Upper lobe of left lung (tissue), 6 donors: ENCODE data around the gene LSR. TPM values are rescaled to one million over a fixed set of nuclear protein-coding genes. Genes with fewer than 3 reads are reported as not detected.

Experiments used
- ATAC-seq, 2 donors: fragments of 200-7000 bp; cut with Tn5 transposase; one replicate each; pipeline ENCODE4 v1.9.1; 2022; ENCODE audit warnings: mild to moderate bottlenecking in 2 of 2, moderate library complexity in 2 of 2; ENCODE audit not compliant: low FRiP score in 2 of 2
- DNase-seq, 2 donors: peaks; one replicate each; pipeline ENCODE4 v3.0.0-alpha.2; 2019 to 2020
- H3K27ac ChIP-seq, 4 donors: fragments of 200-600 bp; sonication (generic); one replicate each; pipeline ENCODE4 v1.5.1; 2016 to 2019
- H3K27me3 ChIP-seq, 4 donors: fragments of 200-600 bp; sonication (generic); one replicate each; pipeline ENCODE4 v1.5.1; 2017 to 2019
- H3K36me3 ChIP-seq, 4 donors: fragments of 200-600 bp; sonication (generic); one replicate each; pipeline ENCODE4 v1.5.1; 2016 to 2019
- H3K4me1 ChIP-seq, 4 donors: fragments of 200-600 bp; sonication (generic); one replicate each; pipeline ENCODE4 v1.5.1; 2018 to 2019
- H3K4me3 ChIP-seq, 4 donors: fragments of 200-600 bp; sonication (generic); one replicate each; pipeline ENCODE4 v1.5.1; 2017 to 2019; ENCODE audit warnings: mild to moderate bottlenecking in 2 of 4, moderate library complexity in 1 of 4
- H3K9me3 ChIP-seq, 4 donors: fragments of 200-600 bp; sonication (generic); one replicate each; pipeline ENCODE4 v1.5.1; 2018 to 2019
- EP300 ChIP-seq, 4 donors: sonication (generic); formaldehyde crosslinking; IDR thresholded peaks; one replicate each; pipeline ENCODE4 v1.5.1; 2017; ENCODE audit warnings: antibody characterized with exemption in 4 of 4, control low read depth in 2 of 4
- POLR2A ChIP-seq, 4 donors: fragments of 450-650 bp; IDR thresholded peaks; one replicate each; pipeline ENCODE4 v1.5.1; 2016 to 2017; ENCODE audit warnings: antibody characterized with exemption in 4 of 4, mild to moderate bottlenecking in 2 of 4
- POLR2AphosphoS5 ChIP-seq, 2 donors: sonication (generic); formaldehyde crosslinking; IDR thresholded peaks; one replicate each; pipeline ENCODE4 v1.5.1; 2017; ENCODE audit warnings: antibody characterized with exemption in 2 of 2
- WGBS, 2 donors: methylation state at CpG; one replicate each; pipeline ENCODE4 v1.1.5; 2017 to 2018; 5-methylcytosine and 5-hydroxymethylcytosine counted together
- total RNA-seq, 6 donors: library from RNA; depleted of rRNA in 4 of 6; stranded (reverse); fragments of >200 nt in 4 of 6; gene quantifications; one replicate each; pipeline versions ENCODE4 v1.1.0 to v1.2.1, GENCODE V29; 2016 to 2021
- TF ChIP-seq, protein P1 (sequence below), 6 experiments: fragments of 450-650 bp in 4 of 6; fragments of 200-600 bp in 2 of 6; sonication (generic) in 2 of 6; IDR thresholded peaks; one replicate each; pipeline ENCODE4 v1.5.1; 2016 to 2019; ENCODE audit warnings: antibody characterized with exemption in 6 of 6
- donor health status: DM: no; HTN: no; CAD: no; lungs with moderate emphysema.
- donor health status: DM: no; HTN: yes; CAD: no; lungs with severe emphysema.

The LSR gene
- total RNA-seq, 6 donors from 2014 or later, result 54.5 to 151 (median 76.5) TPM

DNA sequence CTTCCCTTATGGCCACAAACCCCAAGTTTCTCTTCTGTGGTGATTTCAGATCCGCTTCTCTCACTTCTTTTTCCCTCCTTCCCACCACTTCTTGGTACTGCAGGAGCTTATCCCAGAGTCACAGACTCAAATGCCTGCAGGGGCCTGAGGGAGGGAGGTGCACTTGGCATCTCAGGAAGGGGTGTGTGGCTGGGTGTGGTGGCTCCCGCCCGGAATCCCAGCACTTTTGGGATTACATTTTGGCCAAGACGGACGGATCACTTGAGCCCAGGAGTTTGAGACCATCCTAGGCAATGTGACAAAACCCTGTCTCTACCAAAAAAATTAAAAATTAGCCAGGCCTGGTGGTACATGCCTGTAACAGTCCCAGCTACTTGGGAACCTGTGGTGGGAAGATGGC, 25.5 kb downstream of the LSR start:
- Histone ChIP-seq H3K27ac (no peak overlapping the region), H3K36me3 (peaks cover 25 to 89% (median 78%) of the 10 kb centered on the region in 4 donors), H3K9me3 (no peaks in the 10 kb centered on the region), H3K4me3 (no peak overlapping the region), H3K27me3 (no peaks in the 10 kb centered on the region), H3K4me1 (peaks cover 9 to 29% (median 16%) of the 10 kb centered on the region in 4 donors)
- 73 to 91% methylated on average over 5 of the region's 5 CpGs for WGBS, 2 donors
- DNase-seq, result no peak
- no peak for ATAC-seq
- TF ChIP-seq EP300 (IDR thresholded peaks at IDR 0.05) (no peak), POLR2A (IDR thresholded peaks at IDR 0.05) (no peak), POLR2AphosphoS5 (IDR thresholded peaks at IDR 0.05) (no peak)
- TF ChIP-seq, protein P1, sequence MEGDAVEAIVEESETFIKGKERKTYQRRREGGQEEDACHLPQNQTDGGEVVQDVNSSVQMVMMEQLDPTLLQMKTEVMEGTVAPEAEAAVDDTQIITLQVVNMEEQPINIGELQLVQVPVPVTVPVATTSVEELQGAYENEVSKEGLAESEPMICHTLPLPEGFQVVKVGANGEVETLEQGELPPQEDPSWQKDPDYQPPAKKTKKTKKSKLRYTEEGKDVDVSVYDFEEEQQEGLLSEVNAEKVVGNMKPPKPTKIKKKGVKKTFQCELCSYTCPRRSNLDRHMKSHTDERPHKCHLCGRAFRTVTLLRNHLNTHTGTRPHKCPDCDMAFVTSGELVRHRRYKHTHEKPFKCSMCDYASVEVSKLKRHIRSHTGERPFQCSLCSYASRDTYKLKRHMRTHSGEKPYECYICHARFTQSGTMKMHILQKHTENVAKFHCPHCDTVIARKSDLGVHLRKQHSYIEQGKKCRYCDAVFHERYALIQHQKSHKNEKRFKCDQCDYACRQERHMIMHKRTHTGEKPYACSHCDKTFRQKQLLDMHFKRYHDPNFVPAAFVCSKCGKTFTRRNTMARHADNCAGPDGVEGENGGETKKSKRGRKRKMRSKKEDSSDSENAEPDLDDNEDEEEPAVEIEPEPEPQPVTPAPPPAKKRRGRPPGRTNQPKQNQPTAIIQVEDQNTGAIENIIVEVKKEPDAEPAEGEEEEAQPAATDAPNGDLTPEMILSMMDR (IDR thresholded peaks at IDR 0.05), result no peak

GRCh38 chr19:35276706-35277281, 28.0 kb downstream of the LSR start:
- 92 to 97% methylated on average over 24 to 27 of the region's 28 CpGs for WGBS, 2 donors
- TF ChIP-seq, protein P1 (IDR thresholded peaks at IDR 0.05), result no peak
- TF ChIP-seq POLR2A (IDR thresholded peaks at IDR 0.05) (no peak), POLR2AphosphoS5 (IDR thresholded peaks at IDR 0.05) (no peak), EP300 (IDR thresholded peaks at IDR 0.05) (no peak)
- DNase-seq (peak in 1 of 2 donors; percentile 63), ATAC-seq (no peak)
- H3K36me3 ChIP-seq, result peaks cover 18 to 81% (median 68%) of the 10 kb centered on the region in 4 donors
- peaks cover 0 to 27% (median 9%) of the 10 kb centered on the region in 4 donors for H3K4me1 ChIP-seq
- no peaks in the 10 kb centered on the region for H3K27me3 ChIP-seq
- no peaks in the 10 kb centered on the region for H3K9me3 ChIP-seq
- H3K4me3 ChIP-seq, result no peak overlapping the region
- H3K27ac ChIP-seq, result no peak overlapping the region

DNA sequence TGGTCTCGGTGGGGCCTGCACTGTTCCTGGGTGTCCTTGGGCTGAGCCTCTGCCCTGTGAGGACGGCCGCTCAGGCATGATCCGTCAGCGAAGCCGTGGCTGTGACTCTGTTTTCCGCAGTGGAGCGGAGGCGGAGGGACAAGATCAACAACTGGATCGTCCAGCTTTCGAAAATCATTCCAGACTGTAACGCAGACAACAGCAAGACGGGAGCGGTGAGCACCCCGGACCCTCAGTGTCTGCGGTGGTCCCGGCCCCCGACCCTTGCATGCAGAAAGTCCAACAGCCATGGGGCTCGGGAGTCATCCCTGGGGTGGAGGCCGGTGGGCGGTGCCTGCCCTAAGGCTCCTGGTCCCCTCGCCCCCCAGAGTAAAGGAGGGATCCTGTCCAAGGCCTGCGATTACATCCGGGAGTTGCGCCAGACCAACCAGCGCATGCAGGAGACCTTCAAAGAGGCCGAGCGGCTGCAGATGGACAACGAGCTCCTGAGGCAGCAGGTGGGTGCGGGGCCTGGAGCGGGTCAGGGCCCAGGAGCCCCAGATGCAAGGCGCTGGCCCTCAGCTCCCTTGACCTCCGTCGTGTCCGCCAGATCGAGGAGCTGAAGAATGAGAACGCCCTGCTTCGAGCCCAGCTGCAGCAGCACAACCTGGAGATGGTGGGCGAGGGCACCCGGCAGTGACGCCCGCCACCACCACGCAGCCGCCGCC, 29.9 kb downstream of the LSR start:
- Histone ChIP-seq H3K36me3 (peaks cover 18 to 63% (median 50%) of the 10 kb centered on the region in 4 donors), H3K27ac (no peak overlapping the region), H3K4me1 (peaks cover 0 to 12% (median 8%) of the 10 kb centered on the region in 4 donors), H3K27me3 (no peaks in the 10 kb centered on the region), H3K9me3 (no peaks in the 10 kb centered on the region), H3K4me3 (no peak overlapping the region)
- ATAC-seq, result no peak
- WGBS, 2 donors, result 95 to 100% methylated on average over 3 to 45 of the region's 45 CpGs
- TF ChIP-seq, protein P1 (IDR thresholded peaks at IDR 0.05), result no peak
- TF ChIP-seq POLR2AphosphoS5 (IDR thresholded peaks at IDR 0.05) (no peak), POLR2A (IDR thresholded peaks at IDR 0.05) (no peak), EP300 (IDR thresholded peaks at IDR 0.05) (no peak)
- DNase-seq, result peak in 1 of 2 donors; percentile 78

- Histone ChIP-seq H3K9me3 (no peaks in the 10 kb centered on the region), H3K36me3 (peaks cover 12 to 56% (median 44%) of the 10 kb centered on the region in 4 donors), H3K4me1 (peaks cover 0 to 12% (median 8%) of the 10 kb centered on the region in 4 donors), H3K27ac (no peak overlapping the region), H3K4me3 (no peak overlapping the region), H3K27me3 (no peaks in the 10 kb centered on the region)
- TF ChIP-seq POLR2AphosphoS5 (IDR thresholded peaks at IDR 0.05) (no peak), EP300 (IDR thresholded peaks at IDR 0.05) (no peak), POLR2A (IDR thresholded peaks at IDR 0.05) (no peak)
- TF ChIP-seq, protein P1 (IDR thresholded peaks at IDR 0.05), result no peak
- ATAC-seq, result no peak
- 85 to 91% methylated on average over 11 of the region's 11 CpGs for WGBS, 2 donors
- DNase-seq, result no peak
Observed at GRCh38 chr19:35279374-35279773, 30.6 kb downstream of the LSR start.
